HEK293 (cell line): Measurements from ENCODE around the gene LCN10.
A peak's percentile ranks its signal among the peaks of the same experiment; 100 is the strongest.

Experiments used
- CTCF ChIA-PET: fragments of 350-600 bp; formaldehyde crosslinking; extraction: SDS; loops from one replicate; lab custom pipeline; 2021; ENCODE audit warnings: antibody characterized with exemption; lab: Yijun Ruan, JAX
- POLR2A ChIA-PET: fragments of 300-600 bp; formaldehyde crosslinking; extraction: SDS; loops from one replicate; lab custom pipeline; 2020; ENCODE audit warnings: antibody characterized with exemption, inconsistent platforms; lab: Yijun Ruan, JAX
- H3K27ac ChIP-seq: fragments of 200-500 bp; sonication (Bioruptor generic); 2 replicates; pipeline ENCODE4 v1.5.1; 2014; ENCODE audit warnings: low read depth, low read length, control low read depth, inconsistent platforms; ENCODE audit errors: extremely low read depth
- H3K36me3 ChIP-seq, 2 experiments: fragments of 200-500 bp in 1 of 2; sonication (Bioruptor generic) in 1 of 2; 1 replicate in 1 of 2; 2 replicates in 1 of 2; pipeline ENCODE4 v1.5.1; 2014 to 2017; ENCODE audit warnings: inconsistent platforms in 2 of 2, low read length in 2 of 2; ENCODE audit not compliant: control insufficient read depth in 2 of 2, insufficient read depth in 1 of 2
- H3K4me1 ChIP-seq: fragments of 200-500 bp; sonication (Bioruptor generic); 2 replicates; pipeline ENCODE4 v1.5.1; 2014; ENCODE audit warnings: mild to moderate bottlenecking, low read length, inconsistent platforms; ENCODE audit not compliant: control insufficient read depth, insufficient read depth
- H3K4me3 ChIP-seq: 2 replicates; pipeline ENCODE4 v1.5.1; 2011; ENCODE audit warnings: low read depth, mild to moderate bottlenecking, control low read depth, low read length, moderate library complexity
- H3K9me3 ChIP-seq: fragments of 200-500 bp; sonication (Bioruptor generic); 2 replicates; pipeline ENCODE4 v1.5.1; 2014; ENCODE audit warnings: low read depth, low read length, inconsistent platforms; ENCODE audit not compliant: control insufficient read depth, insufficient read depth
- GLIS1 ChIP-seq: fragments of 450-650 bp; formaldehyde crosslinking; IDR thresholded peaks from 2 replicates; pipeline ENCODE4 v1.5.1; 2016; ENCODE audit warnings: missing biosample characterization, missing genetic modification characterization
- GLIS2 ChIP-seq: fragments of 450-650 bp; formaldehyde crosslinking; IDR thresholded peaks from 2 replicates; pipeline ENCODE4 v1.5.1; 2016; ENCODE audit warnings: missing biosample characterization, missing genetic modification characterization
- HIC1 ChIP-seq: fragments of 450-650 bp; formaldehyde crosslinking; IDR thresholded peaks from 2 replicates; pipeline ENCODE4 v1.5.1; 2016; ENCODE audit warnings: missing biosample characterization, missing genetic modification characterization
- HOXC10 ChIP-seq: sonication (generic); formaldehyde crosslinking; IDR thresholded peaks from 2 replicates; pipeline ENCODE4 v1.8.1; 2023; ENCODE audit warnings: mild to moderate bottlenecking, missing genetic modification reagents
- KLF16 ChIP-seq: fragments of 450-650 bp; formaldehyde crosslinking; IDR thresholded peaks from 2 replicates; pipeline ENCODE4 v1.5.1; 2017; ENCODE audit warnings: missing biosample characterization, missing genetic modification characterization
- KLF17 ChIP-seq: fragments of 450-650 bp; formaldehyde crosslinking; IDR thresholded peaks from 2 replicates; pipeline ENCODE4 v1.5.1; 2016; ENCODE audit warnings: missing biosample characterization, missing genetic modification characterization
- OVOL3 ChIP-seq: fragments of 450-650 bp; formaldehyde crosslinking; IDR thresholded peaks from 2 replicates; pipeline ENCODE4 v1.5.1; 2016; ENCODE audit warnings: missing biosample characterization, missing genetic modification characterization
- PATZ1 ChIP-seq: fragments of 450-650 bp; formaldehyde crosslinking; IDR thresholded peaks from 2 replicates; pipeline ENCODE4 v1.5.1; 2016; ENCODE audit warnings: missing biosample characterization, missing genetic modification characterization
- SP7 ChIP-seq: fragments of 450-650 bp; formaldehyde crosslinking; IDR thresholded peaks from 2 replicates; pipeline ENCODE4 v1.5.1; 2016; ENCODE audit warnings: missing biosample characterization, missing genetic modification characterization
- ZBTB20 ChIP-seq: fragments of 450-650 bp; formaldehyde crosslinking; IDR thresholded peaks from 2 replicates; pipeline ENCODE4 v1.5.1; 2016; ENCODE audit warnings: missing biosample characterization, missing genetic modification characterization
- ZBTB48 ChIP-seq: fragments of 450-650 bp; formaldehyde crosslinking; IDR thresholded peaks from 2 replicates; pipeline ENCODE4 v1.5.1; 2016; ENCODE audit warnings: missing biosample characterization, missing genetic modification characterization
- ZIC2 ChIP-seq: fragments of 450-650 bp; formaldehyde crosslinking; IDR thresholded peaks from 2 replicates; pipeline ENCODE4 v1.5.1; 2016; ENCODE audit warnings: missing biosample characterization, missing genetic modification characterization
- ZNF138 ChIP-seq: fragments of 450-650 bp; formaldehyde crosslinking; IDR thresholded peaks from 2 replicates; pipeline ENCODE4 v1.5.1; 2016; ENCODE audit warnings: missing biosample characterization, missing genetic modification characterization, borderline replicate concordance
- ZNF157 ChIP-seq: fragments of 450-650 bp; formaldehyde crosslinking; IDR thresholded peaks from 2 replicates; pipeline ENCODE4 v1.5.1; 2016; ENCODE audit warnings: missing biosample characterization, missing genetic modification characterization
- ZNF16 ChIP-seq: fragments of 450-650 bp; formaldehyde crosslinking; IDR thresholded peaks from 2 replicates; pipeline ENCODE4 v1.5.1; 2016; ENCODE audit warnings: low read depth, missing biosample characterization, missing genetic modification characterization
- ZNF175 ChIP-seq: fragments of 450-650 bp; formaldehyde crosslinking; IDR thresholded peaks from 2 replicates; pipeline ENCODE4 v1.5.1; 2016; ENCODE audit warnings: missing biosample characterization, missing genetic modification characterization
- ZNF18 ChIP-seq: fragments of 450-650 bp; formaldehyde crosslinking; IDR thresholded peaks from 2 replicates; pipeline ENCODE4 v1.5.1; 2016; ENCODE audit warnings: missing biosample characterization, missing genetic modification characterization
- ZNF239 ChIP-seq: fragments of 450-650 bp; formaldehyde crosslinking; IDR thresholded peaks from 2 replicates; pipeline ENCODE4 v1.5.1; 2016; ENCODE audit warnings: missing biosample characterization, missing genetic modification characterization
- ZNF248 ChIP-seq: fragments of 450-650 bp; formaldehyde crosslinking; IDR thresholded peaks from 2 replicates; pipeline ENCODE4 v1.5.1; 2017; ENCODE audit warnings: missing biosample characterization, missing genetic modification characterization
- ZNF274 ChIP-seq, 2 experiments: fragments of 200-500 bp in 1 of 2; fragments of 450-650 bp in 1 of 2; sonication (Bioruptor generic) in 1 of 2; formaldehyde crosslinking in 1 of 2; IDR thresholded peaks; 2 replicates each; pipeline versions ENCODE4 v1.5.1 to v1.6.1; 2014 to 2016; ENCODE audit warnings: borderline replicate concordance in 1 of 2, inconsistent platforms in 1 of 2, low read length in 1 of 2, missing biosample characterization in 1 of 2, missing genetic modification characterization in 1 of 2
- ZNF292 ChIP-seq: fragments of 450-650 bp; formaldehyde crosslinking; IDR thresholded peaks from 2 replicates; pipeline ENCODE4 v1.5.1; 2016; ENCODE audit warnings: low read depth, missing biosample characterization, missing genetic modification characterization, borderline replicate concordance
- ZNF362 ChIP-seq: fragments of 450-650 bp; formaldehyde crosslinking; IDR thresholded peaks from 2 replicates; pipeline ENCODE4 v1.5.1; 2016; ENCODE audit warnings: missing biosample characterization, missing genetic modification characterization
- ZNF416 ChIP-seq: fragments of 450-650 bp; formaldehyde crosslinking; IDR thresholded peaks from 2 replicates; pipeline ENCODE4 v1.5.1; 2016; ENCODE audit warnings: missing biosample characterization, missing genetic modification characterization
- ZNF423 ChIP-seq: fragments of 450-650 bp; formaldehyde crosslinking; IDR thresholded peaks from 2 replicates; pipeline ENCODE4 v1.5.1; 2016; ENCODE audit warnings: missing biosample characterization, missing genetic modification characterization
- ZNF426 ChIP-seq: fragments of 450-650 bp; formaldehyde crosslinking; IDR thresholded peaks from 2 replicates; pipeline ENCODE4 v1.5.1; 2017; ENCODE audit warnings: missing biosample characterization, missing genetic modification characterization, mild to moderate bottlenecking, inconsistent platforms, moderate library complexity
- ZNF548 ChIP-seq: fragments of 450-650 bp; formaldehyde crosslinking; IDR thresholded peaks from 2 replicates; pipeline ENCODE4 v1.5.1; 2016; ENCODE audit warnings: missing biosample characterization, missing genetic modification characterization
- ZNF596 ChIP-seq: fragments of 450-650 bp; IDR thresholded peaks from 2 replicates; pipeline ENCODE4 v1.5.0; 2018; ENCODE audit warnings: missing biosample characterization, mild to moderate bottlenecking, missing genetic modification characterization, moderate library complexity
- ZNF623 ChIP-seq: fragments of 450-650 bp; formaldehyde crosslinking; IDR thresholded peaks from 2 replicates; pipeline ENCODE4 v1.5.1; 2016; ENCODE audit warnings: missing biosample characterization, missing genetic modification characterization
- ZNF660 ChIP-seq: fragments of 450-650 bp; IDR thresholded peaks from 2 replicates; pipeline ENCODE4 v1.5.1; 2018; ENCODE audit warnings: missing biosample characterization, mild to moderate bottlenecking, missing genetic modification characterization
- ZNF76 ChIP-seq: fragments of 450-650 bp; formaldehyde crosslinking; IDR thresholded peaks from 2 replicates; pipeline ENCODE4; 2016; ENCODE audit warnings: low read depth, missing biosample characterization, missing genetic modification characterization, borderline replicate concordance

The LCN10 gene

GRCh38 chr9:136740971-136741882 is 1.5 kb downstream of the LCN10 start:
- ChIA-PET CTCF (interaction anchor here (0.7 to 1.2 kb wide), 2 partner anchors 12 to 17 kb away, joined by 6 to 14 read pairs; partner anchors contain the start of gene LCN8), POLR2A (interaction anchor here (2.3 kb wide), 1 partner anchor 12 kb away, joined by 7 read pairs; no protein-coding TSS in a partner anchor)
- Histone ChIP-seq H3K36me3 (no peaks in the 10 kb centered on the region), H3K4me1 (no peaks in the 10 kb centered on the region), H3K4me3 (no peak overlapping the region), H3K9me3 (no peaks in the 10 kb centered on the region), H3K27ac (no peak overlapping the region)
- TF ChIP-seq ZNF423: no peak
- TF ChIP-seq ZNF239 (tag by site-specific recombination): no peak
- no peak for TF ChIP-seq ZNF16
- TF ChIP-seq OVOL3 (tag by site-specific recombination): no peak
- TF ChIP-seq ZNF274 (IDR thresholded peaks at IDR 0.05; ENCODE audit: low read length): no peak
- TF ChIP-seq ZNF274 (tag by site-specific recombination; IDR thresholded peaks at IDR 0.05; ENCODE audit: borderline replicate concordance): no peak
- no peak for TF ChIP-seq ZNF18 (tag by site-specific recombination)
- no peak for TF ChIP-seq ZNF362 (tag by site-specific recombination)
- TF ChIP-seq ZNF596: no peak
- no peak for TF ChIP-seq ZNF623 (tag by site-specific recombination)
- peak; percentile 46; the same call in 1 of the 2 replicates for TF ChIP-seq HIC1 (tag by site-specific recombination)
- no peak for TF ChIP-seq ZNF292 (tag by site-specific recombination)
- TF ChIP-seq ZNF416 (tag by site-specific recombination): no peak
- no peak for TF ChIP-seq ZNF548 (tag by site-specific recombination)
- TF ChIP-seq ZNF175 (tag by site-specific recombination): no peak
- peak; percentile 60 for TF ChIP-seq GLIS2 (tag by site-specific recombination)
- no peak for TF ChIP-seq ZNF426 (tag by site-specific recombination)
- TF ChIP-seq PATZ1: 0 out of 2 replicates have a peak, but pooled peaks have one; percentile 9
- no peak for TF ChIP-seq HOXC10 (CRISPR knock-in tag)
- TF ChIP-seq ZBTB20 (tag by site-specific recombination): no peak
- no peak for TF ChIP-seq ZNF138
- peak; percentile 25; the same call in 1 of the 2 replicates for TF ChIP-seq ZIC2 (tag by site-specific recombination)
- 0 out of 2 replicates have a peak, but pooled peaks have one; percentile 16 for TF ChIP-seq ZBTB48 (tag by site-specific recombination)
- no peak for TF ChIP-seq ZNF157 (tag by site-specific recombination)
- no peak for TF ChIP-seq ZNF248 (tag by site-specific recombination)
- no peak for TF ChIP-seq KLF16
- peak; percentile 48; the same call in 1 of the 2 replicates for TF ChIP-seq KLF17 (tag by site-specific recombination)
- peak; percentile 86 for TF ChIP-seq GLIS1
- no peak for TF ChIP-seq ZNF76 (tag by site-specific recombination)
- TF ChIP-seq SP7 (tag by site-specific recombination): no peak
- no peak for TF ChIP-seq ZNF660 (tag by site-specific recombination)
